ENCODE results near the gene TBC1D22B. TPM values are rescaled to one million over a fixed set of nuclear protein-coding genes. Genes with fewer than 3 reads are reported as not detected.

Gene TBC1D22B
- total and polyA plus RNA-seq, 2 donors (not counting 3 experiments of a cell fraction or from before 2014, with no cell fraction given), result 13.1 to 13.6 TPM

DNA sequence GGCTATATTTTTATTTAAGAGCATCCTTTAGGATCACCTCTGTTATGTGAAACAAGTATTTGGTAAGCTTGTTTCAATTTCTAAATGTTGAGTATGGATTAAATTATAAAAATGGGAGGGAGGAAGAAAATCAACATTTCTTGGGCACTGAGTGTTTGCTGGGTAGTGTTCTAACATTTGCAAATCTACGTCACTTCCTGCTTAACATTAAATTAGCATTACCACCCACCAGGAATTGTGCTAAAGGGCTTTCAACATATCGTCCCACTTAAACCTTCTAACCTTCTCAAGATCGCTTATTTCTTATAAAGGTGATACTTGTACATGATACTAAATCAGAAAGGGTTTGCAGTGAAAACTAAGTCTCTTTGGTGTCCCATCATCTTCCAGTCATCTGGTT, 8.3 kb downstream of the TBC1D22B start:
- POLR2A ChIA-PET, result no interaction called here

More for the DNA sequence above, 8.3 kb downstream of the TBC1D22B start:
- H2AFZ ChIP-seq (ENCODE audit: low read depth, low read length), result no peak overlapping the region
- peaks cover 0 to 2% of the 10 kb centered on the region in 2 experiments for H3K36me3 ChIP-seq (ENCODE audit: control insufficient read depth in 2 of 2, extremely low read depth in 1 of 2, insufficient read depth in 2 of 2, low read length in 2 of 2)
- H3K4me2 ChIP-seq (ENCODE audit: insufficient read depth, low read length), result no peak overlapping the region
- H3K27ac ChIP-seq (ENCODE audit: insufficient read depth, low read depth, low read length), result no peak overlapping the region
- DNase-seq (ENCODE audit: low read depth, low spot score) (no peak), FAIRE-seq (no peak)
- H3K4me3 ChIP-seq (replicated peaks in 1 of 3; ENCODE audit: insufficient read depth in 1 of 3, low read depth in 1 of 3, low read length in 3 of 3), result no peak overlapping the region
- CTCF ChIA-PET, result interaction anchor here (1.1 kb wide), 1 partner anchor 38 kb away, joined by 4 read pairs; no protein-coding TSS in a partner anchor
- dilution Hi-C loops (cut with MboI; ENCODE audit: extremely low pct_ligation_motif_present, low sequenced_read_pairs) (no loop called here), intact Hi-C loops (cut with micrococcal nuclease) (no loop called here)
- H3K9me3 ChIP-seq (replicated peaks; ENCODE audit: control insufficient read depth, insufficient read depth, low read length), result no peaks in the 10 kb centered on the region
- BruUV-seq (replicated peaks), result no TSS peak
- H3K27me3 ChIP-seq (ENCODE audit: control insufficient read depth in 2 of 2, insufficient read depth in 2 of 2, low read length in 2 of 2), result no peaks in the 10 kb centered on the region
- TF ChIP-seq JUN (IDR thresholded peaks at IDR 0.05; ENCODE audit: borderline replicate concordance, insufficient read depth, insufficient read length, low read depth) (no peak), CTCF (IDR thresholded peaks at IDR 0.05; ENCODE audit: extremely low read depth in 1 of 2, insufficient read depth in 1 of 2, low read depth in 1 of 2, low read length in 2 of 2) (no peak), FOS (IDR thresholded peaks at IDR 0.05; ENCODE audit: borderline replicate concordance, insufficient read depth, low read length) (no peak)
- TF ChIP-seq, protein P1, sequence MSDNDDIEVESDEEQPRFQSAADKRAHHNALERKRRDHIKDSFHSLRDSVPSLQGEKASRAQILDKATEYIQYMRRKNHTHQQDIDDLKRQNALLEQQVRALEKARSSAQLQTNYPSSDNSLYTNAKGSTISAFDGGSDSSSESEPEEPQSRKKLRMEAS (IDR thresholded peaks at IDR 0.05; ENCODE audit: insufficient read depth, insufficient read length), result no peak
- H3K9me1 ChIP-seq (replicated peaks; ENCODE audit: control insufficient read depth, extremely low read depth, insufficient read depth, low read length), result no peaks in the 10 kb centered on the region
- H3K9ac ChIP-seq (replicated peaks; ENCODE audit: extremely low read depth, insufficient read depth, low read length), result no peak overlapping the region
- no peaks in the 10 kb centered on the region for H4K20me1 ChIP-seq (replicated peaks; ENCODE audit: control insufficient read depth, extremely low read depth, insufficient read depth, low read length)
- no peaks in the 10 kb centered on the region for H3K4me1 ChIP-seq (ENCODE audit: control insufficient read depth, extremely low read depth, insufficient read depth, low read length)
- H3K79me2 ChIP-seq (ENCODE audit: control insufficient read depth, insufficient read depth, low read length), result peaks cover 49% of the 10 kb centered on the region

Measured in endothelial cell of umbilical vein (primary cell).